HG03342 (cell line): Measurements from ENCODE around the gene DLG2.
"Not testable (repeated sequence)": the region's sequence is repeated elsewhere in the genome, so short reads cannot be mapped to it uniquely, and the experiment has no call there.

ENCODE experiments used
- ATAC-seq: cut with Tn5 transposase; IDR thresholded peaks from one replicate; pipeline ENCODE4 v1.9.1; 2021; ENCODE audit warnings: mild to moderate bottlenecking, moderate library complexity; ENCODE audit not compliant: unreplicated experiment

The DLG2 gene

DNA sequence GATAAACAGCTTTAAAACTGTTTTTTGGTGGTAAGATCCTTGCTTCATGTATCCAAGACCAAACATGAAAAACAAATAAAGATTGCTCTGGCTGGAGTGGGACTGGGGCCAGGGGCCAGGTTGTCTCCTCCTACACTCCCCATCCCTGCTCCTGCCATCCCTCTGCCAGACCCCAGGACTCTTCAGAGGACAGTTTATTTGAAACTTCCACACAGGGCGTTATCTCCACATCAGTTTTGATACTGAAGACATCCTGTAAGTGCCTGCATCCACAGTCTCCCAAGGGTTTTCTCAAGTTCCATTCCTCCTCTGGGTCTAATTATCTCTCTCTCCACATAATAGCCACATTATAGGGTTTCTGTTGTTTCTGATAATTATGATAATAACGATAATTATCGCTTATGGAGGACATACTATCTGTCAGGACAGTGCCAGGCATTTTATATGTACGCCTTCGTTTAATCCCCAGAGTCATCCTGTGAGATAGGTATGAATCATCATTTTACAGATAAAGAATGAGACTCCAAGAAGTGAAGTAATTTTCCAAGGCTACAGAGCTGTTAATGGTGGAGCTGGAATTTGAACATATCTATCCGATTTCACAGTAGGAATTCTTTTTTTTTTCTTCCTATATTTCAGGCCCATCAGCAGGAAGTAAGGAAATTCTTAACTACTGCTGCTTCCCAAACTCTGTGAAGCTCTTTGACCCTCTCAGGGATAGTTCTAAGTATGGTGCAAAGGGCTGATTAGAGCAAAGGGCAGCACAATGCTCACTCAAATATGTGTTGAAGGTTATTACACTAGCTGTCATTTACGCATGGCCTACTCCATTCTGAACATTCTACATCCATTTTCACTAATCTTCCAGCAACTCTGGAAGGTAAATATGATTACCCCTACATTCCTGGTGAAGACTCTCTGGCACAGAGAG, 1852.9 kb downstream of the DLG2 start:
- ATAC-seq = no peak

DNA sequence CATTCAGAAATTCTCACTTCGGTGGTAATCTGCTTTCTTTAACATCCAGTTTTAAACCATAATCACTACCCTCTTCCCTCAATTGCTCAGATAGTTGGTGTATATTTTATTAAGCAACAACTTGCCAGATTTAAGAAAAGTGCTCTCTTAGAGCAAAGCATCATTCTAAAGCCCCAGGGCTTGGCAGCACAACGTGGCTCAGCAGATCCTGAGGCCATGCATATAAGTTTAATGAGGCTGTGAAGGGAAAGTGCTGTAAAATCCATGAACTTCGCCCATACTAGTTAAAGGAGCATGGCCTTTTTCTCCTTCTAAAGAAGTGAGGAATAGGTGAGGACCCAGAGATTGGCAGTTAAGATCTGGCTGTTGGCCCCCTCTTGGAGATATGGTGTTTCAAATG, 1858.7 kb downstream of the DLG2 start:
- no peak for ATAC-seq

DNA sequence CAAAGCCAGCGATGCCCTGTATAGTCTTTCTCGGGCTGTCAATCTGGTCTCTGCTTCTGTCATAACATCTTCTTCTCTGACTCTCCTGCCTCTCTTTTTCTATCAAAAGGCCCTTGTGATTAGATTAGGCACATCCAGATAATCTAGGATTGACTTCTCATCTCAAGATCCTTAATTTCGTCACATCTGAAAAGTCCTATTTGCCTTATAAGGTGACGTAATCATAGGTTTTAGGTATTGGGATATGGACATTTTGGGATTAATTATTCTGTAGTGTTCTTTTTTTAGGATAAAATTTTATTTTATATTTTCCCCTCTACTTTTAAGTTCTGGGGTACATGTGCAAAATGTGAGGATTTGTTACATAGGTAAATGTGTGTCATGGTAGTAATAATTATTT, 1860.2 kb downstream of the DLG2 start:
- no peak for ATAC-seq

DNA sequence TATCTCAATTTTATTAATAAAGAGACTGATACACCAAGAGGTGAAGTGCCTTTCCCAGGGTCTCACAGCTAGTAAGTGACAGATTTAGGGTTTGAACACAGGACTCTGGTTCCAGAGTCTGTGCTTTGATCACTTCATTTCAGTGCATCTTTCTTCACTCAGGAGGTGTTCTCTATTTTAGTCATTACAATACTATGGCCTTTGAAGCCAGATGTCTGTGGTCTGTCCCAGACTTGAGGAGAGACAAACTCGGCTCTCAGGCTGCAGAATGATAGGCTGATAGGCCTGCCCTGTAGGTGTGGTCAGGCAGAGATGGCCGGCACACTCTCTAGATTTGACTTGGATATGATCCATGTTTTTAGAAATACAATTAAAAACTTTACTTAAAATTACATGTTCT, 1862.5 kb downstream of the DLG2 start:
- ATAC-seq = no peak

DNA sequence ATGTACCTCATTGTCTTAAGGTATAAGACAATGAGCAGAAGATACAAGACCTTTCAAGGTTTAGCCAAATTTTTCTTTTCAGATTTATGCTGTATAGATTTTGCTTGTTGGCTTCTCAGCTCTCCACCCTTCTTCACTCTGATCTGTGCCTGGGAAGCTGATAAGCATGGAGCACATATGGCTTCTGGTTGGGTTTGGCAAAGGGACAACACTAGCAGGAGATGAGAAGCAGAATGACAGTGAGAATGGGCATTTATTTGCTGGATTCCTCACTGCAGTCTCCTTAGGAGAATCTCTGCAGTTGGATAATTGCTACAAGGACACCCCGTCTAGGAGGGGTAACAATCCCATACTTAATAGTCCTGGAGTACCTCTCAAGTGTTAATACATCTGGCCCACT, 1866.2 kb downstream of the DLG2 start:
- ATAC-seq = no peak

DNA sequence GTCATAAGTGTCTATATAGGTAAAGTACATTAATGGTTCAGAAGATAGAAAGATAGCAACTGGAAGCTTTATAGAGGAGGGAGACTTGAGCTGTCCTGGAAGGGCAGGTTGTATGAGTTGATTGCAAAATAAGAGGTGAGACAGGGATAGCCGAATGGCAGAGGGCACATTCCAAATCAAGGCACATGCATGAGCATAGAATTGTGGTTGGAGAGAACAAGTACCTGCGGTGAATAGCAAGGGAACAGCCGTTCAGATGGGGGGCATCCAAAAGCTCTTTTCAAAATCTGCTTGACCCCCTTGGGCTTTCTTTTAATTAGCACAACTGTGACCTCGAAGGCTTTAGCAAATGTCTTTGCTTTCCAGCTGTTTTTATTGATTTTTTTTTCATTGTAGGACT, 1868.0 kb downstream of the DLG2 start:
- ATAC-seq = no peak

DNA sequence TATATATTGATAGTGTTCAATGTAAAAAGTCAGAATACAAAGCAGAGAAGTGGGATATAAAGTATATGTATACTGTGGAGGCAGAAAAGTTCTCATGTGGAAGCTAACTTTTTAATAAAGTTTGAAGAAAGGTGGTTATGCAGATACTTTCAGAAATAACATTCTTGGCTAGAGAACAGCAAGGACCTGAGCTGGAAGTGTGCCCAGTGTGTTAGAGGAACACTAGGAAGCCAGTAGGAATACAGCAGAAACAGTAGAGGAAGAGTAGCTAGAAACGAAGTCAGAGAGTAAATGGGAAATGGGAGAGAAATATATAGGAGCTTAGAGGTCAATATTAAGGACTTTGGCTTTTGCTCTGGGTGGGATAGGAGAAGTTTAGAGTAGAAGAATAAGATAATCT, 1876.1 kb downstream of the DLG2 start:
- ATAC-seq = no peak

DNA sequence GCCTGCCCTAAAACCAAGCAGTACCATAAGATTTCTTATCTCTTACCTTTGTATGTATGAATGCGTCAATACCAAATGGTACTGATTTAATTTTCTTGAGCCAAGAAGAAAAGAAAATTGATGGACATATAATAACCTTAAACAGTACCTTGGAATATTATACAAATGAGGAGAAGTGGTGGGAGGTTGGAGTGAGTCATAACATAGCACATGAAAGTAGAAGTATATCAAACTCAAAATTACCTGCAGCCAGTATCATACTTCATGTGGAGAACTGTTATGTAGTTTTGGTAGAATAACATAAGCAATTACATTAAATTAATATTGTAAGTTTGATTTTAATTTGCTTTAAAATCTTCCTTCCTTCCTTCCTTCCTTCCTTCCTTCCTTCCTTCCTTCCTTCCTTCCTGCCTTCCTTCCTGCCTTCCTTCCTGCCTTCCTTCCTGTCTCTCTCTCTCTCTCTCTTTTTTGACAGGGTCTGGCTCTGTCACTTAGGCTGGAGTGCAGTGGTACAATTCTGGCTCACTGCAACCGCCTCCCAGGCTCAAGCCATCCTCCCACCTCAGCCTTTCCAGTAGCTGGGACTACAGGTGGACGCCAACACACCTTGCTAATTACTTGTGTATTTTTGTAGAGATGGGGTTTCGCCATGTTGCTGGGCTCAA, 1880.1 kb downstream of the DLG2 start:
- no peak for ATAC-seq

DNA sequence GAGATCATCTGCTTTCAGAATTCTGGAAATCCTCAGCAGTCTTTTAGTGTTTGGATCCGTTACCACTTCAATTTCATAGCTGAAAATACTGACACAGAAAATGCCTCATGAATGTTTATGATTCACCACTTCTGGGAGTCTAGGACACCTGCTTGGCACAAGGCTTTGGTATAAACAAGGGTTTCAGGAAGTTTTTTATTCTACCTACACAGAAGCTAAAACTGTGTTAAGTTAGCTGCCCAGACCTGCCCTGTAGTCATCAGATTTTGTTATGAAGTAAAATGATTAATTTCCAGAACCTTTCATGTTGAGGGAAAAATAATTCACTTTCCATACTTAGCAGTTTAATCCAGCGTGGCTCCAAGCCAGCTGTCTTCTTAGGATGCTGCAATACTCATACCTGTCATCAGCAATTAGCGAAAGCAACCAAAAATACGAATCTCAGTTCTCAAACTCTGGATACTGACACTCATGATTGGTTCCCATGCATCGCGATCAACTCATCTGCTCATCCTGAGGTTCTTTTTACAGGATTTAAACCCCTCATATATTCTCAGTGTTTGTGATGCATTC, 1882.4 kb downstream of the DLG2 start:
- ATAC-seq = no peak

DNA sequence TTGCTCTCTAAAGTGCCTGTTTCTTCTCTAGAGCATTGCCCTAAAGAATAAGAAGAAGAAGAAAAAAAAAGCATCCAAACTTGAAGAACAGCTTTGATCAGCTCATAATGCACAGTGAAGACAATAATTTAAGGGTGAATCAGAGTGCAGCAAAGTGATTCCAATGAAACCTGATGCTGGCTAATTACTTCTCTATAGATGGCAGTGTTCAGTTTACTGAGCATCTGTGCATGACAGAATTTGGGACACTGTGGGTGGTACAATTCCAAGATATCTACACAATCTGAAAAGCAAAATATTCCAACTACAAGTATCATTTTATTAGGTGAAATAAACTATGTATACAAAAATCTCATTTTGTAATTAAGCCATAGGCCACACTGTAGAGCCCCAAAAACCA, 1890.5 kb downstream of the DLG2 start:
- ATAC-seq = no peak

DNA sequence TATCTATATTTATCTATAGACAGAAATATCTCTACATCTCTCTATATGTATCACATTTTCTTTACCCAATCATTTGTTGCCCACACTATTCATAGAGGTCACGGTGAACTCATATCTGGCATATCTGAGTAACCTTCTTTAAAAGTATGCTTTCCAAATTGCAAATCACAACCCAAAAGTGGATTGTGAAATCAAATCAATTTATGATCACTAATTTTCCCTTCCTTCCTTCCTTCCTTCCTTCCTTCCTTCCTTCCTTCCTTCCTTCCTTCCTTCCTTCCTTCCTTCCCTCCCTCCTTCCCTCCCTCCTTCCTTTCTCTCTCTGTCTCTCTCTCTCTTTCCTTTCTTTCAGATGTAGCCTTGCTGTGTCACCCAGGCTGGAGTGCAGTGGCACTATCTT, 1893.0 kb downstream of the DLG2 start:
- ATAC-seq = no peak

DNA sequence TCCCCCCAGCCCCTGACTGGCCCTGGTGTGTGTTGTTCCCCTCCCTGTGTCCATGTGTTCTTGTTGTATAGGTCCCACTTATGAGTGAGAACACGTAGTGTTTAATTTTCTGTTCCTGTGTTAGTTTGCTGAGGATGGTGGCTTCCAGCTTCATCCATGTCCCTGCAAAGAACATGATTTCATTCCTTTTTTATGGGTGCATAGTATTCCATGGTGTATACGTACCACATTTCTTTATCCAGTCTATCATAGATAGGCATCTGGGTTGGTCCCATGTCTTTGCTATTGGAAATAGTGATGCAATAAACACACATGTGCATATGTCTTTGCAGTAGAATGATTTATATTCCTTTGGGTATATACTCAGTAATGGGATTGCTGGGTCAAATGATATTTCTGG, 1895.9 kb downstream of the DLG2 start:
- ATAC-seq = not testable (repeated sequence)

DNA sequence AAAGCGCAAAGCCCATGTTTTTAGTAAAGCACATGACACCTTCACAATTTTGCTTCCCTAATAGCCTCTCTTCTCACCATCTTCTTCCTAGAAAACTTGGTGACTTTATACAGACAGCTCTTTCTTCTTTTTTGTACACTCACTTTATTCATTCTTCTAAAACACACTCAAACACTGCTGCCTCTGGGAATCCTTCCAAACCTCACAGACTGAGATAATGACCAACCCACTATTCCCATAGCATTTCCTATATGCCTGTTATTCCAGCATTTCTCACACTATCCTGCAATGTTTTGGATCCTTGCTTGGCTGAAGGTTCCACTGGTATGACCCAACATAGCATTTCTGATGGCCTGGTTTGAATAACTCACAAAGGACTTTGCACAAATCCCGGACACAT, 1898.9 kb downstream of the DLG2 start:
- ATAC-seq = no peak

DNA sequence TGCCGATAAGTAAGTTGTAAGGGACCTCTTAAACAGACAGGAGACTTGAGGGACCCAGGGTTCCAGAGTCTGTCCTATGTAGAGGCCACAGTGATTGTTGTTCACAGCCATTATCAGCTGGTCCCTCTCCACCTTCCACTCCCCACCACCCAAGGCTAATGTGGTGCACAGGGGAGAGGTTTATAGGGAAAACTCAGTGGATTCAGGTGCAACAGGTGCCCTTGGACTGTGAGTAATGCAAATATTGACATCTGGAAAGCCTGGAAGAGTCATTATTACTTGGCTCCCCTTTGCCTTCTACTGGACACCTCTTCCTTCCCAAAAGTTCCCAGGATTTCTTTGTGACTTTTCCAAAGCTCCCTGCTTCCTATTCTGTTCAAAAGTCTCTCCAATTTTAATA, 1899.9 kb downstream of the DLG2 start:
- no peak for ATAC-seq

DNA sequence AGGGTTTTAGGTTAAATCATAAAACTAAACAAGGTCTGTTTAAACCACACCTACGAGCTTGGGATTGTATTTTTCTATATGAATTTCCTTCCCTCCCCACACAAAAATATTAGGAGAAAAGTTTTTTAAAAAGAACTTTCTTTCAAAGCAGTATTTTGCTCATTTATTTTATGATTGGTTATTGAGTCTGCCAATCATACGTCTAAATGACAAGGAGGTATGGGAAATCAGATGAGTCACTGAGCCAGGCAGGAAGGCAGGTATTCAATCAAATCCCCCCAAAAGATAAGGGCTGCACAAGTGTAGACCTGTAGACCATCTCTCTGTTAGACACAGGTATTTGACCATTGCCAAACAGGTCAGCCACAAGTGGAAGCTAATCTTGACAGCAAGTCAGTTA, 1900.8 kb downstream of the DLG2 start:
- ATAC-seq = no peak

DNA sequence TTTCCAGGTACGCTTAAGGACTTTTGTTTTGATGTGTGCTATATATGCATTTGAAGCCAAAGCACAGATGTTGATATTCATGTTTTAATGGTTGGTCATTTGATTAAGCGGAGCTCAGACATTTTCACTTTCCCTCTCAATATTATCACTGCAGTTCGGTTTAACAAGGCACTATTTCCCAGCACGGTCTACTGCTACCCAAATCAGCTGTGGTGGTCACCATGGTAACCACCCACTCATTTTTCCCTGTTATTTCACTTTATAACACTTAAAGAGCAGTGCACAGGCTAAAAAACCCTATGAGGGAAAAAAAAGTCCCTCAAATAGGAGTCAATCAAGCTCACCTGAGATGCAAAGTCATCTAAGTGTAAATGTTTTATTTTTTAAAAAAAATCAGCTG, 1901.4 kb downstream of the DLG2 start:
- ATAC-seq = peak; percentile 64

DNA sequence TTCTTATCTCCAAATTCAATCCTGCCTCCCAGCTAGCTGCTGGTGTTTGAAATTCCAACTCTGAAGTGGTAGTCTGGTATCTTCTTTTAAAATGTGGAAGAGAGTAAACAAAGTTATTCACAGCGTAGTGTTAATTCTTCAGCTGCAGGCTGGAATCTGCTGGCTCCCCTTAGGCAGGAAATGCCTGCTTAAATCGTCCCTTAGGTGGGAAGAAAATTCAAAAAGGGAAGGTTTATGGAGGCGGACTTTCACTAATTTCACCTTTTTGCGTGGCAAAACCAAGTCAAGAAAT, 1901.9 kb downstream of the DLG2 start:
- no peak for ATAC-seq

DNA sequence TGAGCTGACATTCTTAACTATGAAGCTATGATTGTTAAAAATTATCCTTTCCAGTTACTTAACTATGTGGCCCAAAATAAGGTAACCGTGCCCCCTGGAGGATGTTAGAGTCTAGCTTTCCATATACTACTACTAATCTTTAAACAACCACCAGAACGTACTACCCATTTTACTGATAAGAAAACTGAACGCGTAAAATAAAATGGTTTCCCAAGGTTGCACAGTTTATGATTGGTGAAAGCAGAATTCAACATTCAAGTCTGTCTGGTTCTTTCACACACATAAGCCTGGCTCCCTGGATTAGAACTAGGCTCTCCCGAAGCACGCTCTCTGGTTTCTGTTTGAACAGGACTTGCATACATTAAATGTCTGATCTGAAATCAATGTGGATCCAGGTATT, 1903.1 kb downstream of the DLG2 start:
- peak; percentile 59 for ATAC-seq

DNA sequence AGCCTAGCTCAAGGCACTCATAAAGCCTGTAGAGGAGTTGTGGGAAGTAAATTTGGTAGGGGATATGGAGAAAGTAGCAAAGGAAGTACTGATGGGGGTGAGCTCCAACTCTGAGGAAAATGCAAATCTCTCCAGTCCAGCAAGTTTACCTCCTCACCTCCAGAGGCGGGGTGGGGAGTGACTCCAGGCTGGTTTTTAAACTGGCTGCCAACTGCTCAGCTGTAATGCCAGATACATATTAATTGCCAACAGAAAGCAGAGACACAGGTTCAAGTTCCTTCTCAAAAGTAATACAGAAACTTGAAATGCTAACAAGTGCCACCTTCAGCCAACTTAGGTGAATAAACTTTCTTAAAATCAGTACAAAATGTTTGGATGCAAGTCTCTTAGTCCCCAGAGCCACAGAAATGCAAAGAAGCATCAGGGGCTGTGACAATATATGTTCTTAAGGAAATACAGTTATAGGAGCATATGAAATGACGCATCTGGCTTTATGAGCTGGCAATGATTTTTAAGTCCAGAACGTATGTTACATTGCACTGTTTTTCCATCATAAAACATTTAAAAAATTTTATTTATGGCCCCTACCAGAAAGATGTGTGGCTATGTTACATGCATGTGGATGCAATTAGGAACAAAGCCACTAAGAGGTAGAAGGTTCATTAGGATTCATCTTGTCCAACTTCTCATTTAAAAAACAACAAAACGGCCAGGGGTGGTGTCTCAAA, 1904.6 kb downstream of the DLG2 start:
- ATAC-seq = no peak

DNA sequence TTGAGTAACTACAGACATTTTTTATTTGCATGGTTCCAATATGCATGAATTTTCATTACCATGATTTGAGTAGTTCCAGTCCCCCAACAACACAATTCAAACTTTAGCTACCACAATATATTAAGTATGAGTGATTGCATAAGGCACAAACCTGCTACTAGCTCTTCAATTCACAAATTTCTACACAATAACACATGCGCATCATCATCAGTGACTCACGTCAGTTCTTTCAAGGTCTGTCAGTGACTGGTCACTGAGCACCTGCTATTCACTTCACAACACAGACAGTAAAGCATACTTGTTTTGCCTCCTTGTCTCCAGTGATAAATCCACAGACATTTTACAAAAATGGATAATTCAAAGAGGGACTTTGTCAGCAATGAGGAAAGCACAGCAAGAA, 1905.9 kb downstream of the DLG2 start:
- ATAC-seq = no peak

DNA sequence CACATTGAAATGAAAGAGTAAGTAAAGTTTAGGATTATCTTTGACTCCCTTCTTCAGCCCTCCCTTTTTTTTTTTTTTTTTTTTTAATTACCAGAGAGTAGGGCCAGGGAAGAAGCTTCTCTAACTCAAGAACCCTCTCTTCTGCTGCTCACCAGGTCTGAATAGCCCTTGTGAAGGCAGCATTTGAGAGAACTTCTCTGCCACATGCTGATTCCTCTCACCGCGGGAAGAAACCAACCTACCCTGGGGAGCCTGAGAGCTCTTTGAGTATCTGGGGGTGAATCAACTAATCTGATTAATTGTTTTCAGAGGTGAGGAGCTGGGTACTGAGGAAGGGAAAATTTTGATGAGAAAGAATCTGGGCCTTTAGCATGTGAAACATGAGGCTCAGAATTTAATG, 1906.5 kb downstream of the DLG2 start:
- ATAC-seq = no peak

DNA sequence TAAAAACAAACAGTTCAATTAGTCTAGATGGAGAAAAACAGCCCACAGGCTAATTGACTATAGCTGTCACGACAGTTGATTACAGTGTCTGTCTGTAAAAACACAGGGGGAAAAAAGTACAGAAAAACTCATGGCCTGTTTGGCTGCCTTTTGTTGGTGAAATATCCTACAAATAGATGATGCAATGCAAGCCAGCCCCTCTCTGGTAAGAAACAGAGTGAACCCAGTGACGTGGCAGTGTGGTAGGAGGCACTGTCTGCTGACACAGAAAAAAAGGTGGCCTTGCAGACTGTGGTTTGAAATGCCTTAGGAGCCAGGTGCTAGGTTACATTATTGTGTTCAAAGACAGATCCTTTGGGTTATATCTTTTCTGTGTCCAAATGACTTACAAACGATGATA, 1909.6 kb downstream of the DLG2 start:
- no peak for ATAC-seq
